Measurements from ENCODE around the gene RAD52. TPM values are rescaled to one million over a fixed set of nuclear protein-coding genes. Genes with fewer than 3 reads are reported as not detected.
A peak's percentile ranks its signal among the peaks of the same experiment; 100 is the strongest.

The RAD52 gene
- polyA plus RNA-seq, 4 donors = 3.2 to 28.1 (median 10.3) TPM

DNA sequence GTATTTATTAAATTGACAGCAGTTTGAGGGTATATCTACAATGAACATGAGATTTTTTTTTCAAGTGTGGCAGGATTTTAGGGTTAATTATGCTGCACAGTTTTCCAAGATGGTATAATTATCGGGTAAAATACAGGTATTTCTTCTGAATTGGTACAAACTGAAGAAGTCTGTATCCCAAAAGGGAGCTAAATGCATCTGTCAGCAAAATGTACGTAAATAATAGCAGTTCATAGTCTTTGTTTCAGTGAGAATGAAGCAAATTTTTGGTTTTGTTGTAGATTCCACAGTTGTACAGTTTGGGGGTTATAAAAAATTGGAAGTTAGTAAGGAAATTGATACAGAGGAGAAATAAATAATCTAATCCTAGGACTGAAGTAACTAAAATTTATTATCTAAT lies 63.3 kb downstream of the RAD52 start:
- H3K27ac ChIP-seq (ENCODE audit: low read depth in 1 of 3, low read length in 2 of 3) = no peak overlapping the region
- FAIRE-seq (no peak), DNase-seq (no peak)
- no peaks in the 10 kb centered on the region for H3K9me3 ChIP-seq (ENCODE audit: control insufficient read depth in 2 of 2, insufficient read depth in 1 of 2, low read depth in 1 of 2, low read length in 1 of 2)
- H3K4me3 ChIP-seq (ENCODE audit: low read depth in 1 of 3, low read length in 3 of 3) = no peak overlapping the region
- no peaks in the 10 kb centered on the region for H3K4me1 ChIP-seq (ENCODE audit: control insufficient read depth in 3 of 3, insufficient read depth in 2 of 3, low read depth in 1 of 3, low read length in 2 of 3)
- H3K36me3 ChIP-seq (ENCODE audit: control insufficient read depth in 3 of 3, insufficient read depth in 2 of 3, low read depth in 1 of 3, low read length in 3 of 3) = peaks cover 17 to 32% (median 28%) of the 10 kb centered on the region in 3 donors
- 92 to 96% (median 96%) methylated on average over 2 of the region's 2 CpGs for WGBS, 3 donors
- H3K27me3 ChIP-seq (ENCODE audit: control insufficient read depth in 3 of 3, insufficient read depth in 3 of 3, low read length in 3 of 3) = no peaks in the 10 kb centered on the region

DNA sequence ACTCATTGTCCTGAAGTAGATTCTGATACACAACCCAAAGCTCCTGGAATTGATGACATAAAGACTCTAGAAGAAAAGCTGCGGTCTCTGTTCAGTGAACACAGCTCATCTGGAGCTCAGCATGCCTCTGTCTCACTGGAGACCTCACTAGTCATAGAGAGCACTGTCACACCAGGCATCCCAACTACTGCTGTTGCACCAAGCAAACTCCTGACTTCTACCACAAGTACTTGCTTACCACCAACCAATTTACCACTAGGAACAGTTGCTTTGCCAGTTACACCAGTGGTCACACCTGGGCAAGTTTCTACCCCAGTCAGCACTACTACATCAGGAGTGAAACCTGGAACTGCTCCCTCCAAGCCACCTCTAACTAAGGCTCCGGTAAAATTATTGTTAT lies 63.8 kb downstream of the RAD52 start:
- no peak for FAIRE-seq
- Histone ChIP-seq H3K36me3 (ENCODE audit: control insufficient read depth in 3 of 3, insufficient read depth in 2 of 3, low read depth in 1 of 3, low read length in 3 of 3) (peaks cover 17 to 33% (median 30%) of the 10 kb centered on the region in 3 donors), H3K27me3 (ENCODE audit: control insufficient read depth in 3 of 3, insufficient read depth in 3 of 3, low read length in 3 of 3) (no peaks in the 10 kb centered on the region), H3K4me1 (ENCODE audit: control insufficient read depth in 3 of 3, insufficient read depth in 2 of 3, low read depth in 1 of 3, low read length in 2 of 3) (no peaks in the 10 kb centered on the region), H3K9me3 (ENCODE audit: control insufficient read depth in 2 of 2, insufficient read depth in 1 of 2, low read depth in 1 of 2, low read length in 1 of 2) (no peaks in the 10 kb centered on the region), H3K27ac (ENCODE audit: low read depth in 1 of 3, low read length in 2 of 3) (no peak overlapping the region), H3K4me3 (ENCODE audit: low read depth in 1 of 3, low read length in 3 of 3) (no peak overlapping the region)
- 94 to 100% (median 96%) methylated on average over 2 of the region's 2 CpGs for WGBS, 3 donors
- DNase-seq = no peak

- Histone ChIP-seq H3K9me3 (ENCODE audit: control insufficient read depth in 2 of 2, insufficient read depth in 1 of 2, low read depth in 1 of 2, low read length in 1 of 2) (no peaks in the 10 kb centered on the region), H3K27ac (ENCODE audit: low read depth in 1 of 3, low read length in 2 of 3) (no peak overlapping the region), H3K4me3 (ENCODE audit: low read depth in 1 of 3, low read length in 3 of 3) (no peak overlapping the region), H3K36me3 (ENCODE audit: control insufficient read depth in 3 of 3, insufficient read depth in 2 of 3, low read depth in 1 of 3, low read length in 3 of 3) (peaks cover 18 to 33% (median 33%) of the 10 kb centered on the region in 3 donors), H3K4me1 (ENCODE audit: control insufficient read depth in 3 of 3, insufficient read depth in 2 of 3, low read depth in 1 of 3, low read length in 2 of 3) (no peaks in the 10 kb centered on the region), H3K27me3 (ENCODE audit: control insufficient read depth in 3 of 3, insufficient read depth in 3 of 3, low read length in 3 of 3) (no peaks in the 10 kb centered on the region)
- FAIRE-seq (no peak), DNase-seq (no peak)
- WGBS, 3 donors = 89 to 94% (median 94%) methylated on average over 5 of the region's 5 CpGs
These were observed 64.6 kb downstream of the RAD52 start for GRCh38 chr12:884746-885414.

DNA sequence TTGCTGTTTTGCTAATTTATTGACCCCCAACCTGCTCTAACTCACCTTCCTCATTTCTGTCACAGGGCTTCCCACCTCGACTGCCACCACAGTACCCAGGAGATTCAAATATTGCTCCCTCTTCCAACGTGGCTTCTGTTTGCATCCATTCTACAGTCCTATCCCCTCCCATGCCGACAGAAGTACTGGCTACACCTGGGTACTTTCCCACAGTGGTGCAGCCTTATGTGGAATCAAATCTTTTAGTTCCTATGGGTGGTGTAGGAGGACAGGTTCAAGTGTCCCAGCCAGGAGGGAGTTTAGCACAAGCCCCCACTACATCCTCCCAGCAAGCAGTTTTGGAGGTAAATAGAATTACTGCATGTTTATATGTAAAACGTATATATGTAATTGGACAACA lies 68.8 kb downstream of the RAD52 start:
- FAIRE-seq = no peak

DNA sequence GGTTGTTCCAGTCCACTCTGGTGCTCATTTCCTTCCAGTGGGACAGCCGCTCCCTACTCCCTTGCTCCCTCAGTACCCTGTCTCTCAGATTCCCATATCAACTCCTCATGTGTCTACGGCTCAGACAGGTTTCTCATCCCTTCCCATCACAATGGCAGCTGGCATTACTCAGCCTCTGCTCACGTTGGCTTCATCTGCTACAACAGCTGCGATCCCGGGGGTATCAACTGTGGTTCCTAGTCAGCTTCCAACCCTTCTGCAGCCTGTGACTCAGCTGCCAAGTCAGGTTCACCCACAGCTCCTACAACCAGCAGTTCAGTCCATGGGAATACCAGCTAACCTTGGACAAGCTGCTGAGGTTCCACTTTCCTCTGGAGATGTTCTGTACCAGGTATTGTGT lies 69.9 kb downstream of the RAD52 start:
- Histone ChIP-seq H3K27me3 (ENCODE audit: control insufficient read depth in 3 of 3, insufficient read depth in 3 of 3, low read length in 3 of 3) (no peaks in the 10 kb centered on the region), H3K9me3 (ENCODE audit: control insufficient read depth in 2 of 2, insufficient read depth in 1 of 2, low read depth in 1 of 2, low read length in 1 of 2) (no peaks in the 10 kb centered on the region), H3K27ac (ENCODE audit: low read depth in 1 of 3, low read length in 2 of 3) (no peak overlapping the region), H3K4me1 (ENCODE audit: control insufficient read depth in 3 of 3, insufficient read depth in 2 of 3, low read depth in 1 of 3, low read length in 2 of 3) (no peaks in the 10 kb centered on the region), H3K36me3 (ENCODE audit: control insufficient read depth in 3 of 3, insufficient read depth in 2 of 3, low read depth in 1 of 3, low read length in 3 of 3) (peaks cover 16 to 22% (median 18%) of the 10 kb centered on the region in 3 donors), H3K4me3 (ENCODE audit: low read depth in 1 of 3, low read length in 3 of 3) (no peak overlapping the region)
- DNase-seq (no peak), FAIRE-seq (no peak)
- WGBS, 3 donors = 88 to 96% (median 96%) methylated on average over 5 of the region's 5 CpGs

More for the DNA sequence above, 68.8 kb downstream of the RAD52 start:
- no peaks in the 10 kb centered on the region for H3K9me3 ChIP-seq (ENCODE audit: control insufficient read depth in 2 of 2, insufficient read depth in 1 of 2, low read depth in 1 of 2, low read length in 1 of 2)
- H3K4me3 ChIP-seq (ENCODE audit: low read depth in 1 of 3, low read length in 3 of 3) = no peak overlapping the region
- H3K36me3 ChIP-seq (ENCODE audit: control insufficient read depth in 3 of 3, insufficient read depth in 2 of 3, low read depth in 1 of 3, low read length in 3 of 3) = peaks cover 20 to 30% (median 28%) of the 10 kb centered on the region in 3 donors
- H3K27me3 ChIP-seq (ENCODE audit: control insufficient read depth in 3 of 3, insufficient read depth in 3 of 3, low read length in 3 of 3) = no peaks in the 10 kb centered on the region
- H3K27ac ChIP-seq (ENCODE audit: low read depth in 1 of 3, low read length in 2 of 3) = no peak overlapping the region
- WGBS, 3 donors = 79 to 80% (median 80%) methylated on average over 4 of the region's 4 CpGs
- no peaks in the 10 kb centered on the region for H3K4me1 ChIP-seq (ENCODE audit: control insufficient read depth in 3 of 3, insufficient read depth in 2 of 3, low read depth in 1 of 3, low read length in 2 of 3)
- DNase-seq = no peak

GRCh38 chr12:873954-874353 lies 75.5 kb downstream of the RAD52 start:
- DNase-seq (peak in 1 of 2 donors; percentile 36), FAIRE-seq (no peak)
- H3K4me1 ChIP-seq (ENCODE audit: control insufficient read depth in 3 of 3, insufficient read depth in 2 of 3, low read depth in 1 of 3, low read length in 2 of 3) = no peaks in the 10 kb centered on the region
- H3K27ac ChIP-seq (ENCODE audit: low read depth in 1 of 3, low read length in 2 of 3) = no peak overlapping the region
- peaks cover 0 to 13% (median 9%) of the 10 kb centered on the region in 3 donors for H3K36me3 ChIP-seq (ENCODE audit: control insufficient read depth in 3 of 3, insufficient read depth in 2 of 3, low read depth in 1 of 3, low read length in 3 of 3)
- H3K9me3 ChIP-seq (ENCODE audit: control insufficient read depth in 2 of 2, insufficient read depth in 1 of 2, low read depth in 1 of 2, low read length in 1 of 2) = no peaks in the 10 kb centered on the region
- H3K4me3 ChIP-seq (ENCODE audit: low read depth in 1 of 3, low read length in 3 of 3) = no peak overlapping the region
- whole genome bisulfite sequencing, 3 donors = 57 to 77% (median 57%) methylated on average over 2 of the region's 2 CpGs
- H3K27me3 ChIP-seq (ENCODE audit: control insufficient read depth in 3 of 3, insufficient read depth in 3 of 3, low read length in 3 of 3) = no peaks in the 10 kb centered on the region

- 64 to 94% (median 71%) methylated on average over 1 of the region's 1 CpG for WGBS, 3 donors
- FAIRE-seq = no peak
- H3K9me3 ChIP-seq (ENCODE audit: control insufficient read depth in 2 of 2, insufficient read depth in 1 of 2, low read depth in 1 of 2, low read length in 1 of 2) = no peaks in the 10 kb centered on the region
These were observed 79.1 kb downstream of the RAD52 start for GRCh38 chr12:870378-870777.

DNA sequence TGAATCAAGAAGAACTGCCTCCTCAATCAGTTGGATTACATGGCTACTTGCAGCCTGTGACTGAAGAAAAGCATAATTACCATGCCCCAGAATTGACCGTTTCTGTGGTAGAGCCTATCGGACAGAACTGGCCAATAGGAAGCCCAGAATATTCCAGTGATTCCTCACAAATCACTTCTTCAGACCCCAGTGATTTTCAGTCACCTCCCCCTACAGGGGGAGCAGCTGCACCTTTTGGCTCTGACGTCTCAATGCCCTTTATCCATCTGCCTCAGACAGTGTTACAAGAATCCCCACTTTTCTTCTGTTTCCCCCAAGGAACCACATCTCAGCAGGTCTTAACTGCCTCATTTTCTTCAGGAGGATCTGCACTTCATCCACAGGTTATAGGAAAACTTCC lies 80.8 kb downstream of the RAD52 start:
- H3K27me3 ChIP-seq (ENCODE audit: control insufficient read depth in 3 of 3, insufficient read depth in 3 of 3, low read length in 3 of 3) = no peaks in the 10 kb centered on the region
- no peak overlapping the region for H3K27ac ChIP-seq (ENCODE audit: low read depth in 1 of 3, low read length in 2 of 3)
- 76 to 84% (median 77%) methylated on average over 3 of the region's 3 CpGs for WGBS, 3 donors
- no peaks in the 10 kb centered on the region for H3K9me3 ChIP-seq (ENCODE audit: control insufficient read depth in 2 of 2, insufficient read depth in 1 of 2, low read depth in 1 of 2, low read length in 1 of 2)
- no peaks in the 10 kb centered on the region for H3K4me1 ChIP-seq (ENCODE audit: control insufficient read depth in 3 of 3, insufficient read depth in 2 of 3, low read depth in 1 of 3, low read length in 2 of 3)
- FAIRE-seq = no peak
- no peak overlapping the region for H3K4me3 ChIP-seq (ENCODE audit: low read depth in 1 of 3, low read length in 3 of 3)
- peaks cover 9 to 34% (median 12%) of the 10 kb centered on the region in 3 donors for H3K36me3 ChIP-seq (ENCODE audit: control insufficient read depth in 3 of 3, insufficient read depth in 2 of 3, low read depth in 1 of 3, low read length in 3 of 3)
- no peak for DNase-seq

More at GRCh38 chr12:870378-870777, 79.1 kb downstream of the RAD52 start:
- Histone ChIP-seq H3K4me1 (ENCODE audit: control insufficient read depth in 3 of 3, insufficient read depth in 2 of 3, low read depth in 1 of 3, low read length in 2 of 3) (no peaks in the 10 kb centered on the region), H3K27ac (ENCODE audit: low read depth in 1 of 3, low read length in 2 of 3) (no peak overlapping the region), H3K36me3 (ENCODE audit: control insufficient read depth in 3 of 3, insufficient read depth in 2 of 3, low read depth in 1 of 3, low read length in 3 of 3) (peaks cover 9 to 27% (median 10%) of the 10 kb centered on the region in 3 donors), H3K27me3 (ENCODE audit: control insufficient read depth in 3 of 3, insufficient read depth in 3 of 3, low read length in 3 of 3) (no peaks in the 10 kb centered on the region), H3K4me3 (ENCODE audit: low read depth in 1 of 3, low read length in 3 of 3) (no peak overlapping the region)
- DNase-seq = peak in 1 of 2 donors; percentile 6

DNA sequence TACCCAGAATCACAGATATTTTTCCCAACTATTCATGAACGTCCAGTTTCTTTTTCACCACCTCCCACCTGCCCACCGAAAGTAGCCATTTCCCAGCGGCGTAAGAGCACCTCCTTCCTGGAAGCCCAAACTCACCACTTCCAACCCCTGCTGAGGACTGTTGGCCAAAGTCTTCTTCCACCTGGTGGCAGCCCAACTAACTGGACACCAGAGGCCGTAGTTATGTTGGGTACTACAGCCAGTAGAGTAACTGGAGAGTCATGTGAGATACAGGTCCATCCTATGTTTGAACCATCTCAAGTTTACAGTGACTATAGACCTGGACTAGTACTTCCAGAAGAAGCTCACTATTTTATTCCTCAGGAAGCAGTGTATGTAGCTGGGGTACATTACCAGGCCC lies 81.6 kb downstream of the RAD52 start:
- 95 to 98% (median 95%) methylated on average over 5 of the region's 5 CpGs for WGBS, 3 donors
- no peak for FAIRE-seq

More for the DNA sequence above, 81.6 kb downstream of the RAD52 start:
- Histone ChIP-seq H3K4me3 (ENCODE audit: low read depth in 1 of 3, low read length in 3 of 3) (no peak overlapping the region), H3K9me3 (ENCODE audit: control insufficient read depth in 2 of 2, insufficient read depth in 1 of 2, low read depth in 1 of 2, low read length in 1 of 2) (no peaks in the 10 kb centered on the region), H3K27ac (ENCODE audit: low read depth in 1 of 3, low read length in 2 of 3) (no peak overlapping the region), H3K4me1 (ENCODE audit: control insufficient read depth in 3 of 3, insufficient read depth in 2 of 3, low read depth in 1 of 3, low read length in 2 of 3) (no peaks in the 10 kb centered on the region), H3K27me3 (ENCODE audit: control insufficient read depth in 3 of 3, insufficient read depth in 3 of 3, low read length in 3 of 3) (no peaks in the 10 kb centered on the region), H3K36me3 (ENCODE audit: control insufficient read depth in 3 of 3, insufficient read depth in 2 of 3, low read depth in 1 of 3, low read length in 3 of 3) (peaks cover 9 to 34% (median 12%) of the 10 kb centered on the region in 3 donors)
- no peak for DNase-seq

Data from small intestine (tissue), 7 donors.